HepG2 (cell line): ENCODE measurements around the gene LHFPL2. TPM values are rescaled to one million over a fixed set of nuclear protein-coding genes. Genes with fewer than 3 reads are reported as not detected.

Source experiments
- ATAC-seq: fragments of 200-7000 bp; cut with Tn5 transposase; 3 replicates; pipeline ENCODE4 v1.9.1; 2020; ENCODE audit warnings: mild to moderate bottlenecking, moderate library complexity
- BruUV-seq: library from RNA; stranded (reverse); fragments of 400-500 nt; replicated peaks from 2 replicates; lab custom pipeline; 2021; lab: Mats Ljungman, UMichigan
- CTCF ChIA-PET: fragments of 300-600 bp; formaldehyde crosslinking; extraction: SDS; loops from one replicate; lab custom pipeline; 2021; ENCODE audit warnings: low total read pairs, inconsistent platforms, low intra/inter-chr PET ratio; lab: Yijun Ruan, JAX
- POLR2A ChIA-PET: fragments of 350-600 bp; sonication (Branson Sonifier 250); formaldehyde crosslinking; loops from one replicate; lab custom pipeline; 2020; ENCODE audit warnings: antibody characterized with exemption, inconsistent platforms; lab: Yijun Ruan, JAX
- DNase-seq: peaks from one replicate; pipeline ENCODE4 v3.0.0-alpha.2; 2015; ENCODE audit warnings: low spot score
- FAIRE-seq: peaks from 3 replicates; lab custom pipeline; 2011; peaks lifted over from hg19 to GRCh38; lab: Jason Lieb, UNC
- H2AFZ ChIP-seq: one replicate; pipeline ENCODE4 v1.6.1; 2011; ENCODE audit warnings: low read length, inconsistent platforms
- H3K27ac ChIP-seq: fragments of 300-600 bp; 3 replicates; pipeline ENCODE4 v1.8.0; 2011; ENCODE audit warnings: mixed run types, mild to moderate bottlenecking, mixed read lengths, low read length, inconsistent platforms; ENCODE audit not compliant: insufficient read depth; ENCODE audit errors: extremely low read length
- H3K27me3 ChIP-seq, 2 experiments: fragments of 200-600 bp in 1 of 2; 2 replicates in 1 of 2; 3 replicates in 1 of 2; pipeline versions ENCODE4 v1.6.0 to v1.8.0; 2011; ENCODE audit warnings: low read length in 2 of 2, mild to moderate bottlenecking in 2 of 2, moderate library complexity in 2 of 2, inconsistent platforms in 1 of 2; ENCODE audit not compliant: insufficient read depth in 2 of 2, control insufficient read depth in 1 of 2
- H3K36me3 ChIP-seq, 2 experiments: fragments of 200-600 bp in 1 of 2; replicated peaks in 1 of 2; 2 replicates in 1 of 2; 3 replicates in 1 of 2; pipeline versions ENCODE4 v1.5.1 to v1.8.0; 2011; ENCODE audit warnings: low read length in 2 of 2, inconsistent platforms in 1 of 2; ENCODE audit not compliant: insufficient read depth in 2 of 2, control insufficient read depth in 1 of 2
- H3K4me1 ChIP-seq: 2 replicates; pipeline ENCODE4 v1.5.1; 2012; ENCODE audit warnings: low read length, inconsistent platforms; ENCODE audit not compliant: insufficient read depth
- H3K4me2 ChIP-seq: 2 replicates; pipeline ENCODE4 v1.6.0; 2011; ENCODE audit warnings: low read depth, low read length, inconsistent platforms
- H3K4me3 ChIP-seq, 3 experiments: fragments of 200-600 bp in 1 of 3; sonication (generic), shearing (Covaris generic) in 1 of 3; replicated peaks in 1 of 3; 2 replicates each; pipeline ENCODE4 v1.5.1; 2011 to 2016; ENCODE audit warnings: low read length in 3 of 3, inconsistent platforms in 2 of 3, low read depth in 2 of 3, mild to moderate bottlenecking in 2 of 3, control low read depth in 1 of 3, mixed read lengths in 1 of 3; ENCODE audit not compliant: insufficient read depth in 1 of 3
- H3K79me2 ChIP-seq: one replicate; pipeline ENCODE4 v1.6.1; 2011; ENCODE audit warnings: low read length, inconsistent platforms; ENCODE audit not compliant: insufficient read depth
- H3K9ac ChIP-seq: 2 replicates; pipeline ENCODE4 v1.6.0; 2011; ENCODE audit warnings: mild to moderate bottlenecking, low read depth, low read length, inconsistent platforms; ENCODE audit not compliant: insufficient read depth
- H3K9me3 ChIP-seq: 2 replicates; pipeline ENCODE4 v1.5.1; 2012; ENCODE audit warnings: mild to moderate bottlenecking, low read length
- H4K20me1 ChIP-seq: 2 replicates; pipeline ENCODE4 v1.6.0; 2011; ENCODE audit warnings: inconsistent platforms, mild to moderate bottlenecking, low read length, moderate library complexity; ENCODE audit not compliant: insufficient read depth
- ADNP ChIP-seq: sonication (generic); formaldehyde crosslinking; IDR thresholded peaks from 2 replicates; pipeline ENCODE4 v1.4.0; 2020; ENCODE audit warnings: missing genetic modification reagents
- KDM6A ChIP-seq: IDR thresholded peaks from 2 replicates; pipeline ENCODE4 v1.6.1; 2016; ENCODE audit warnings: low read depth
- MAFG ChIP-seq: sonication (generic); formaldehyde crosslinking; IDR thresholded peaks from 2 replicates; pipeline ENCODE4 v1.5.1; 2020; ENCODE audit warnings: mild to moderate bottlenecking, missing genetic modification reagents
- SOX6 ChIP-seq, 2 experiments: fragments of 450-650 bp in 1 of 2; sonication (generic) in 1 of 2; formaldehyde crosslinking in 1 of 2; IDR thresholded peaks; 2 replicates each; pipeline versions ENCODE4 v1.4.0 to v1.6.1; 2017 to 2020; ENCODE audit warnings: antibody characterized with exemption in 1 of 2, mild to moderate bottlenecking in 1 of 2, missing genetic modification reagents in 1 of 2
- STAT5B ChIP-seq: sonication (generic); formaldehyde crosslinking; IDR thresholded peaks from 2 replicates; pipeline ENCODE4 v1.4.0; 2020; ENCODE audit warnings: missing genetic modification reagents
- TBX3 ChIP-seq: fragments of 450-650 bp; IDR thresholded peaks from 2 replicates; pipeline ENCODE4 v1.6.1; 2017; ENCODE audit warnings: antibody characterized with exemption, mild to moderate bottlenecking, inconsistent platforms, borderline replicate concordance
- ZKSCAN8 ChIP-seq: IDR thresholded peaks from 2 replicates; pipeline ENCODE4 v1.6.1; 2016; ENCODE audit warnings: borderline replicate concordance, missing genetic modification reagents, missing compliant biosample characterization
- ZNF496 ChIP-seq: sonication (generic); formaldehyde crosslinking; IDR thresholded peaks from 2 replicates; pipeline ENCODE4 v1.8.1; 2023; ENCODE audit warnings: mild to moderate bottlenecking, moderate library complexity, missing genetic modification reagents; ENCODE audit not compliant: insufficient replicate concordance
- ZNF607 ChIP-seq: sonication (generic); formaldehyde crosslinking; IDR thresholded peaks from 2 replicates; pipeline ENCODE4 v1.5.1; 2020; ENCODE audit warnings: missing genetic modification reagents, mild to moderate bottlenecking, borderline replicate concordance
- ZNF784 ChIP-seq: sonication (generic); formaldehyde crosslinking; IDR thresholded peaks from 2 replicates; pipeline ENCODE4 v1.5.1; 2020; ENCODE audit warnings: missing genetic modification reagents, mild to moderate bottlenecking, borderline replicate concordance
- ZNF800 ChIP-seq: sonication (generic); formaldehyde crosslinking; IDR thresholded peaks from 2 replicates; pipeline ENCODE4 v1.4.0; 2020; ENCODE audit warnings: missing genetic modification reagents
- ZSCAN31 ChIP-seq: sonication (generic); formaldehyde crosslinking; IDR thresholded peaks from 2 replicates; pipeline ENCODE4 v1.5.0; 2020; ENCODE audit warnings: low read depth, mild to moderate bottlenecking, missing genetic modification reagents
- WGBS: methylation state at CpG from one replicate; pipeline ENCODE4 v1.1.6; 2017; ENCODE audit warnings: low lambda C conversion rate; 5-methylcytosine and 5-hydroxymethylcytosine counted together
- in situ Hi-C: cut with HindIII; loops from 2 replicates; pipeline ENCODE4 v1.10.0; 2017; ENCODE audit warnings: low pct_unique_long_range_greater_than_20kb; ENCODE audit not compliant: extremely low pct_ligation_motif_present
- intact Hi-C: fragments of 100-400 bp; cut with micrococcal nuclease; formaldehyde crosslinking; loops from one replicate; pipeline ENCODE4 v1.10.0; 2022; ENCODE audit not compliant: unreplicated experiment
- polyA plus RNA-seq, 8 experiments: library from polyadenylated mRNA; depleted of rRNA in 3 of 8; stranded (reverse) in 7 of 8; unstranded in 1 of 8; fragments of >200 nt; fragmentation: Illumina TruSeq in 4 of 8; extraction: Trizol in 4 of 8; gene quantifications; 2 replicates each; pipeline versions ENCODE4 v1.2.1 to v1.2.3, GENCODE V29; 2011 to 2016; ENCODE audit warnings: low read depth in 4 of 8, missing spikeins in 1 of 8, mixed read lengths in 1 of 8; ENCODE audit not compliant: insufficient read depth in 1 of 8
- total RNA-seq, 5 experiments: library from RNA; depleted of rRNA; stranded (reverse); fragments of >200 nt; fragmentation: Illumina TruSeq; extraction: Trizol; gene quantifications; 2 replicates each; pipeline ENCODE4 v1.2.3, GENCODE V29; 2016; ENCODE audit warnings: low read depth in 1 of 5
- TF ChIP-seq, protein P1 (sequence below): sonication (generic); formaldehyde crosslinking; IDR thresholded peaks from 2 replicates; pipeline ENCODE4 v1.4.0; 2020; ENCODE audit warnings: missing genetic modification reagents
- TF ChIP-seq, protein P2 (sequence below): sonication (generic); formaldehyde crosslinking; IDR thresholded peaks from 2 replicates; pipeline ENCODE4 v1.9.0; 2021; ENCODE audit warnings: missing genetic modification reagents, borderline replicate concordance

The LHFPL2 gene
- total and polyA plus RNA-seq, 2 of the 13 experiments (the other 11 are each of a cell fraction or from before 2014, with no cell fraction given): 6.0 to 20.0 TPM

DNA sequence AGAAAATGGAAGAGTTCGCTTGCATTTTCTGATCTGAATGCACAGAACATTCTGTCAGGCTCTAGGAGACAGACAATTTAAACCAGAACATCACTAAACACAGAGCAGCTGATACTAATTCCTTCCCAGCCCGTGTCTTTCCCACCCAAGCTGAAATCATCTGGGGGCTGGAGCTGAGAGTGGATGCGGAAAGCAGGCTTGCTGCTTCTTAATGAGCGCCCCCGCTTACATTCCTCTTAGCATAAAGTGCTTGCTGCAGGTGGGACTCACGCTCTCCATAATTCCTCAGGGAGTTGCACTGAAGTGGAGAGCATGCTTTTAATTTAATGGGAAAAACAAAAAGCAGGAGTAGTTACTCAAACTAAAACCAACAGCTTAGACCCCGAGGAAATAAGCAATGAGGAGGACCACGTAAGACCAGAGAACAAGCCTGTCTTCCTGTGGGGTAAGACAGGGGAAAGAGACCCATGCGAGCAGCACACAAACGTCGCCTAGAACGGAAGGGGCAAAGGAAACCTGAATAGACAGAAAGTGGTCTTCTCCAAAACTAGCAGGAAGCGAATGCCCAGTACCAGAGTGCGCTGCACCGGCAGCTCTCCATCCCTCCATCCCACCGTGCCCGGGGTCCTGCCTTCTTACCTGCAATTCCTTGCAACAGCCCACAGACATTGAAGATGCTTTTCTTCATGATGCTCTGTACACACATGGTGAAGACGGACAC lies 139.3 kb downstream of the LHFPL2 start (continued):
- TF ChIP-seq MAFG (CRISPR knock-in tag): no peak

GRCh38 chr5:78508186-78508765 lies 140.3 kb downstream of the LHFPL2 start:
- no TSS peak for BruUV-seq
- H4K20me1 ChIP-seq: no peaks in the 10 kb centered on the region
- no peak overlapping the region; the same call in 1 of the 2 replicates for H3K9ac ChIP-seq
- FAIRE-seq (no peak), ATAC-seq (peak; percentile 60), DNase-seq (peak; percentile 60)
- in situ Hi-C loops (no loop called here), intact Hi-C loops (no loop called here)
- peaks cover 30% of the 10 kb centered on the region for H3K4me1 ChIP-seq
- no peaks in the 10 kb centered on the region for H3K9me3 ChIP-seq
- CTCF ChIA-PET: no interaction called here
- peaks cover 6% of the 10 kb centered on the region for H3K79me2 ChIP-seq
- H2AFZ ChIP-seq: no peak overlapping the region
- peaks cover 7 to 16% of the 10 kb centered on the region in 2 experiments; a peak in 4 of 5 replicates for H3K36me3 ChIP-seq
- POLR2A ChIA-PET: interaction anchor here (3.3 kb wide), 1 partner anchor 11 kb away, joined by 48 read pairs; no protein-coding TSS in a partner anchor
- no peaks in the 10 kb centered on the region for H3K27me3 ChIP-seq
- H3K4me2 ChIP-seq: peak overlapping the region; percentile 21
- H3K27ac ChIP-seq: peak overlapping the region; percentile 8
- WGBS: 48% methylated on average over 3 of the region's 3 CpGs
- H3K4me3 ChIP-seq: no peak overlapping the region
- TF ChIP-seq ZSCAN31 (CRISPR knock-in tag) (no peak), SOX6 (IDR thresholded peaks at IDR 0.05) (no peak), SOX6 (CRISPR knock-in tag; IDR thresholded peaks at IDR 0.05) (peak; percentile 70; the same call in 1 of the 2 replicates), ZNF607 (CRISPR knock-in tag) (no peak), KDM6A (CRISPR knock-in tag) (no peak; the same call in 1 of the 2 replicates), ZNF800 (CRISPR knock-in tag) (no peak), ZNF784 (CRISPR knock-in tag) (no peak), TBX3 (no peak), ADNP (CRISPR knock-in tag) (no peak), ZNF496 (CRISPR knock-in tag) (no peak), STAT5B (CRISPR knock-in tag) (no peak), MAFG (CRISPR knock-in tag) (no peak), ZKSCAN8 (CRISPR knock-in tag) (no peak)
- TF ChIP-seq, protein P1, sequence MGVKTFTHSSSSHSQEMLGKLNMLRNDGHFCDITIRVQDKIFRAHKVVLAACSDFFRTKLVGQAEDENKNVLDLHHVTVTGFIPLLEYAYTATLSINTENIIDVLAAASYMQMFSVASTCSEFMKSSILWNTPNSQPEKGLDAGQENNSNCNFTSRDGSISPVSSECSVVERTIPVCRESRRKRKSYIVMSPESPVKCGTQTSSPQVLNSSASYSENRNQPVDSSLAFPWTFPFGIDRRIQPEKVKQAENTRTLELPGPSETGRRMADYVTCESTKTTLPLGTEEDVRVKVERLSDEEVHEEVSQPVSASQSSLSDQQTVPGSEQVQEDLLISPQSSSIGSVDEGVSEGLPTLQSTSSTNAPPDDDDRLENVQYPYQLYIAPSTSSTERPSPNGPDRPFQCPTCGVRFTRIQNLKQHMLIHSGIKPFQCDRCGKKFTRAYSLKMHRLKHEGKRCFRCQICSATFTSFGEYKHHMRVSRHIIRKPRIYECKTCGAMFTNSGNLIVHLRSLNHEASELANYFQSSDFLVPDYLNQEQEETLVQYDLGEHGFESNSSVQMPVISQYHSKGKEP (CRISPR knock-in tag): no peak
- TF ChIP-seq, protein P2, sequence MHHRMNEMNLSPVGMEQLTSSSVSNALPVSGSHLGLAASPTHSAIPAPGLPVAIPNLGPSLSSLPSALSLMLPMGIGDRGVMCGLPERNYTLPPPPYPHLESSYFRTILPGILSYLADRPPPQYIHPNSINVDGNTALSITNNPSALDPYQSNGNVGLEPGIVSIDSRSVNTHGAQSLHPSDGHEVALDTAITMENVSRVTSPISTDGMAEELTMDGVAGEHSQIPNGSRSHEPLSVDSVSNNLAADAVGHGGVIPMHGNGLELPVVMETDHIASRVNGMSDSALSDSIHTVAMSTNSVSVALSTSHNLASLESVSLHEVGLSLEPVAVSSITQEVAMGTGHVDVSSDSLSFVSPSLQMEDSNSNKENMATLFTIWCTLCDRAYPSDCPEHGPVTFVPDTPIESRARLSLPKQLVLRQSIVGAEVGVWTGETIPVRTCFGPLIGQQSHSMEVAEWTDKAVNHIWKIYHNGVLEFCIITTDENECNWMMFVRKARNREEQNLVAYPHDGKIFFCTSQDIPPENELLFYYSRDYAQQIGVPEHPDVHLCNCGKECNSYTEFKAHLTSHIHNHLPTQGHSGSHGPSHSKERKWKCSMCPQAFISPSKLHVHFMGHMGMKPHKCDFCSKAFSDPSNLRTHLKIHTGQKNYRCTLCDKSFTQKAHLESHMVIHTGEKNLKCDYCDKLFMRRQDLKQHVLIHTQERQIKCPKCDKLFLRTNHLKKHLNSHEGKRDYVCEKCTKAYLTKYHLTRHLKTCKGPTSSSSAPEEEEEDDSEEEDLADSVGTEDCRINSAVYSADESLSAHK (CRISPR knock-in tag): no peak
